HepG2 (cell line): Measurements from ENCODE around the gene GRID1. TPM values are rescaled to one million over a fixed set of nuclear protein-coding genes. Genes with fewer than 3 reads are reported as not detected.

ENCODE experiments used
- ATAC-seq: fragments of 200-7000 bp; cut with Tn5 transposase; 3 replicates; pipeline ENCODE4 v1.9.1; 2020; ENCODE audit warnings: mild to moderate bottlenecking, moderate library complexity
- BruUV-seq: library from RNA; stranded (reverse); fragments of 400-500 nt; replicated peaks from 2 replicates; lab custom pipeline; 2021; lab: Mats Ljungman, UMichigan
- CTCF ChIA-PET: fragments of 300-600 bp; formaldehyde crosslinking; extraction: SDS; loops from one replicate; lab custom pipeline; 2021; ENCODE audit warnings: low total read pairs, inconsistent platforms, low intra/inter-chr PET ratio; lab: Yijun Ruan, JAX
- POLR2A ChIA-PET: fragments of 350-600 bp; sonication (Branson Sonifier 250); formaldehyde crosslinking; loops from one replicate; lab custom pipeline; 2020; ENCODE audit warnings: antibody characterized with exemption, inconsistent platforms; lab: Yijun Ruan, JAX
- DNase-seq: peaks from one replicate; pipeline ENCODE4 v3.0.0-alpha.2; 2015; ENCODE audit warnings: low spot score
- FAIRE-seq: peaks from 3 replicates; lab custom pipeline; 2011; peaks lifted over from hg19 to GRCh38; lab: Jason Lieb, UNC
- H2AFZ ChIP-seq: one replicate; pipeline ENCODE4 v1.6.1; 2011; ENCODE audit warnings: low read length, inconsistent platforms
- H3K27ac ChIP-seq: fragments of 300-600 bp; 3 replicates; pipeline ENCODE4 v1.8.0; 2011; ENCODE audit warnings: mixed run types, mild to moderate bottlenecking, mixed read lengths, low read length, inconsistent platforms; ENCODE audit not compliant: insufficient read depth; ENCODE audit errors: extremely low read length
- H3K27me3 ChIP-seq, 2 experiments: fragments of 200-600 bp in 1 of 2; 2 replicates in 1 of 2; 3 replicates in 1 of 2; pipeline versions ENCODE4 v1.6.0 to v1.8.0; 2011; ENCODE audit warnings: low read length in 2 of 2, mild to moderate bottlenecking in 2 of 2, moderate library complexity in 2 of 2, inconsistent platforms in 1 of 2; ENCODE audit not compliant: insufficient read depth in 2 of 2, control insufficient read depth in 1 of 2
- H3K36me3 ChIP-seq, 2 experiments: fragments of 200-600 bp in 1 of 2; replicated peaks in 1 of 2; 2 replicates in 1 of 2; 3 replicates in 1 of 2; pipeline versions ENCODE4 v1.5.1 to v1.8.0; 2011; ENCODE audit warnings: low read length in 2 of 2, inconsistent platforms in 1 of 2; ENCODE audit not compliant: insufficient read depth in 2 of 2, control insufficient read depth in 1 of 2
- H3K4me1 ChIP-seq: 2 replicates; pipeline ENCODE4 v1.5.1; 2012; ENCODE audit warnings: low read length, inconsistent platforms; ENCODE audit not compliant: insufficient read depth
- H3K4me2 ChIP-seq: 2 replicates; pipeline ENCODE4 v1.6.0; 2011; ENCODE audit warnings: low read depth, low read length, inconsistent platforms
- H3K4me3 ChIP-seq, 3 experiments: fragments of 200-600 bp in 1 of 3; sonication (generic), shearing (Covaris generic) in 1 of 3; replicated peaks in 1 of 3; 2 replicates each; pipeline ENCODE4 v1.5.1; 2011 to 2016; ENCODE audit warnings: low read length in 3 of 3, inconsistent platforms in 2 of 3, low read depth in 2 of 3, mild to moderate bottlenecking in 2 of 3, control low read depth in 1 of 3, mixed read lengths in 1 of 3; ENCODE audit not compliant: insufficient read depth in 1 of 3
- H3K79me2 ChIP-seq: one replicate; pipeline ENCODE4 v1.6.1; 2011; ENCODE audit warnings: low read length, inconsistent platforms; ENCODE audit not compliant: insufficient read depth
- H3K9ac ChIP-seq: 2 replicates; pipeline ENCODE4 v1.6.0; 2011; ENCODE audit warnings: mild to moderate bottlenecking, low read depth, low read length, inconsistent platforms; ENCODE audit not compliant: insufficient read depth
- H3K9me3 ChIP-seq: 2 replicates; pipeline ENCODE4 v1.5.1; 2012; ENCODE audit warnings: mild to moderate bottlenecking, low read length
- H4K20me1 ChIP-seq: 2 replicates; pipeline ENCODE4 v1.6.0; 2011; ENCODE audit warnings: inconsistent platforms, mild to moderate bottlenecking, low read length, moderate library complexity; ENCODE audit not compliant: insufficient read depth
- JUND ChIP-seq: sonication (generic); formaldehyde crosslinking; IDR thresholded peaks from 2 replicates; pipeline ENCODE4 v1.8.0; 2022; ENCODE audit warnings: mild to moderate bottlenecking, missing genetic modification reagents
- MAF1 ChIP-seq: sonication (generic); formaldehyde crosslinking; IDR thresholded peaks from 2 replicates; pipeline ENCODE4 v1.5.0; 2020; ENCODE audit warnings: missing genetic modification reagents, borderline replicate concordance
- MAFF ChIP-seq: IDR thresholded peaks from 2 replicates; pipeline ENCODE4 v1.6.1; 2011; ENCODE audit warnings: low read depth, low read length, improper control_type of control experiment
- MEF2D ChIP-seq: sonication (generic); formaldehyde crosslinking; IDR thresholded peaks from 2 replicates; pipeline ENCODE4 v1.5.1; 2020; ENCODE audit warnings: mild to moderate bottlenecking, missing genetic modification reagents
- RBM22 ChIP-seq: fragments of 200-400 bp; formaldehyde crosslinking; optimal IDR thresholded peaks from 2 replicates; pipeline ENCODE3; 2017; ENCODE audit warnings: mild to moderate bottlenecking, low read length, moderate library complexity
- TRIM24 ChIP-seq: sonication (generic); formaldehyde crosslinking; IDR thresholded peaks from 2 replicates; pipeline ENCODE4 v1.8.0; 2022; ENCODE audit warnings: mild to moderate bottlenecking, missing genetic modification reagents
- ZNF180 ChIP-seq: sonication (generic); formaldehyde crosslinking; IDR thresholded peaks from 2 replicates; pipeline ENCODE4 v1.4.0; 2020; ENCODE audit warnings: low read depth, missing genetic modification reagents, borderline replicate concordance
- ZSCAN9 ChIP-seq: IDR thresholded peaks from 2 replicates; pipeline ENCODE4 v1.6.1; 2016; ENCODE audit warnings: borderline replicate concordance
- WGBS: methylation state at CpG from one replicate; pipeline ENCODE4 v1.1.6; 2017; ENCODE audit warnings: low lambda C conversion rate; 5-methylcytosine and 5-hydroxymethylcytosine counted together
- in situ Hi-C: cut with HindIII; loops from 2 replicates; pipeline ENCODE4 v1.10.0; 2017; ENCODE audit warnings: low pct_unique_long_range_greater_than_20kb; ENCODE audit not compliant: extremely low pct_ligation_motif_present
- intact Hi-C: fragments of 100-400 bp; cut with micrococcal nuclease; formaldehyde crosslinking; loops from one replicate; pipeline ENCODE4 v1.10.0; 2022; ENCODE audit not compliant: unreplicated experiment
- polyA plus RNA-seq, 8 experiments: library from polyadenylated mRNA; depleted of rRNA in 3 of 8; stranded (reverse) in 7 of 8; unstranded in 1 of 8; fragments of >200 nt; fragmentation: Illumina TruSeq in 4 of 8; extraction: Trizol in 4 of 8; gene quantifications; 2 replicates each; pipeline versions ENCODE4 v1.2.1 to v1.2.3, GENCODE V29; 2011 to 2016; ENCODE audit warnings: low read depth in 4 of 8, missing spikeins in 1 of 8, mixed read lengths in 1 of 8; ENCODE audit not compliant: insufficient read depth in 1 of 8
- total RNA-seq, 5 experiments: library from RNA; depleted of rRNA; stranded (reverse); fragments of >200 nt; fragmentation: Illumina TruSeq; extraction: Trizol; gene quantifications; 2 replicates each; pipeline ENCODE4 v1.2.3, GENCODE V29; 2016; ENCODE audit warnings: low read depth in 1 of 5
- TF ChIP-seq, protein P1 (sequence below): sonication (generic); formaldehyde crosslinking; IDR thresholded peaks from 2 replicates; pipeline ENCODE4 v1.4.0; 2020; ENCODE audit warnings: mild to moderate bottlenecking, missing genetic modification reagents
- TF ChIP-seq, protein P2 (sequence below): sonication (generic); formaldehyde crosslinking; IDR thresholded peaks from 2 replicates; pipeline ENCODE4 v1.4.0; 2020; ENCODE audit warnings: missing genetic modification reagents
- TF ChIP-seq, protein P3 (sequence below): IDR thresholded peaks from 2 replicates; pipeline ENCODE4 v1.6.1; 2016; ENCODE audit warnings: low read depth
- TF ChIP-seq, protein P4 (sequence below): IDR thresholded peaks from 2 replicates; pipeline ENCODE4 v1.6.1; 2016; ENCODE audit warnings: mild to moderate bottlenecking
- TF ChIP-seq, protein P5 (sequence below): IDR thresholded peaks from 2 replicates; pipeline ENCODE4 v1.6.1; 2016; ENCODE audit warnings: low read depth, borderline replicate concordance

The GRID1 gene
- total and polyA plus RNA-seq, 2 of the 13 experiments (the other 11 are each of a cell fraction or from before 2014, with no cell fraction given) = 0.05 TPM; not detected in 1

DNA sequence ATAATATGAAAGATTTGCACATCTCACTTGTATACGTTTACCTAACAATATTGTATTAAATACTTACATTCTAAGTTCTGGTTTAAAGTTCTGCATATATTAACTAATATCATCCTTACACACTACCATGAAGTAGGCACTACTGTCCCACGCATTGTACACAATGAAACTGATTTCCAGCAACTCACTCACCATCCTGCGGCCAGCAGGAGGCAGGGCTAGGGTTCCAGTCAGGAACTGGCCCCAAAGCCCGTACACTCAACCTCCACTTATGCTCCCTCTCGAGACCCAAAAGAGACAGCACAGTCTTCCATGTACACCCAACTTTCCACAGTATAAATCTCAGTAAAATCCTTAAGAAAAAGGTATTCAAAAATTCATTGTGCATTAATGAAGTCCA is 41.4 kb downstream of the GRID1 start:
- Histone ChIP-seq H3K36me3 (no peaks in the 10 kb centered on the region), H3K79me2 (no peaks in the 10 kb centered on the region), H4K20me1 (no peaks in the 10 kb centered on the region), H3K4me1 (no peaks in the 10 kb centered on the region), H3K4me3 (no peak overlapping the region), H2AFZ (no peak overlapping the region), H3K9me3 (no peaks in the 10 kb centered on the region), H3K27ac (no peak overlapping the region), H3K4me2 (no peak overlapping the region), H3K27me3 (peaks cover 3 to 19% of the 10 kb centered on the region in 2 experiments; a peak in 4 of 5 replicates), H3K9ac (no peak overlapping the region)
- DNase-seq (no peak), FAIRE-seq (no peak), ATAC-seq (peak; percentile 51; the same call in 1 of the 3 replicates)
- ChIA-PET CTCF (no interaction called here), POLR2A (no interaction called here)
- intact Hi-C loops (no loop called here), in situ Hi-C loops (no loop called here)
- 18% methylated on average over 5 of the region's 5 CpGs for WGBS
- BruUV-seq = no TSS peak
- TF ChIP-seq MAF1 (CRISPR knock-in tag) = no peak
- no peak for TF ChIP-seq ZSCAN9 (CRISPR knock-in tag)
- TF ChIP-seq TRIM24 = no peak
- TF ChIP-seq, protein P1, sequence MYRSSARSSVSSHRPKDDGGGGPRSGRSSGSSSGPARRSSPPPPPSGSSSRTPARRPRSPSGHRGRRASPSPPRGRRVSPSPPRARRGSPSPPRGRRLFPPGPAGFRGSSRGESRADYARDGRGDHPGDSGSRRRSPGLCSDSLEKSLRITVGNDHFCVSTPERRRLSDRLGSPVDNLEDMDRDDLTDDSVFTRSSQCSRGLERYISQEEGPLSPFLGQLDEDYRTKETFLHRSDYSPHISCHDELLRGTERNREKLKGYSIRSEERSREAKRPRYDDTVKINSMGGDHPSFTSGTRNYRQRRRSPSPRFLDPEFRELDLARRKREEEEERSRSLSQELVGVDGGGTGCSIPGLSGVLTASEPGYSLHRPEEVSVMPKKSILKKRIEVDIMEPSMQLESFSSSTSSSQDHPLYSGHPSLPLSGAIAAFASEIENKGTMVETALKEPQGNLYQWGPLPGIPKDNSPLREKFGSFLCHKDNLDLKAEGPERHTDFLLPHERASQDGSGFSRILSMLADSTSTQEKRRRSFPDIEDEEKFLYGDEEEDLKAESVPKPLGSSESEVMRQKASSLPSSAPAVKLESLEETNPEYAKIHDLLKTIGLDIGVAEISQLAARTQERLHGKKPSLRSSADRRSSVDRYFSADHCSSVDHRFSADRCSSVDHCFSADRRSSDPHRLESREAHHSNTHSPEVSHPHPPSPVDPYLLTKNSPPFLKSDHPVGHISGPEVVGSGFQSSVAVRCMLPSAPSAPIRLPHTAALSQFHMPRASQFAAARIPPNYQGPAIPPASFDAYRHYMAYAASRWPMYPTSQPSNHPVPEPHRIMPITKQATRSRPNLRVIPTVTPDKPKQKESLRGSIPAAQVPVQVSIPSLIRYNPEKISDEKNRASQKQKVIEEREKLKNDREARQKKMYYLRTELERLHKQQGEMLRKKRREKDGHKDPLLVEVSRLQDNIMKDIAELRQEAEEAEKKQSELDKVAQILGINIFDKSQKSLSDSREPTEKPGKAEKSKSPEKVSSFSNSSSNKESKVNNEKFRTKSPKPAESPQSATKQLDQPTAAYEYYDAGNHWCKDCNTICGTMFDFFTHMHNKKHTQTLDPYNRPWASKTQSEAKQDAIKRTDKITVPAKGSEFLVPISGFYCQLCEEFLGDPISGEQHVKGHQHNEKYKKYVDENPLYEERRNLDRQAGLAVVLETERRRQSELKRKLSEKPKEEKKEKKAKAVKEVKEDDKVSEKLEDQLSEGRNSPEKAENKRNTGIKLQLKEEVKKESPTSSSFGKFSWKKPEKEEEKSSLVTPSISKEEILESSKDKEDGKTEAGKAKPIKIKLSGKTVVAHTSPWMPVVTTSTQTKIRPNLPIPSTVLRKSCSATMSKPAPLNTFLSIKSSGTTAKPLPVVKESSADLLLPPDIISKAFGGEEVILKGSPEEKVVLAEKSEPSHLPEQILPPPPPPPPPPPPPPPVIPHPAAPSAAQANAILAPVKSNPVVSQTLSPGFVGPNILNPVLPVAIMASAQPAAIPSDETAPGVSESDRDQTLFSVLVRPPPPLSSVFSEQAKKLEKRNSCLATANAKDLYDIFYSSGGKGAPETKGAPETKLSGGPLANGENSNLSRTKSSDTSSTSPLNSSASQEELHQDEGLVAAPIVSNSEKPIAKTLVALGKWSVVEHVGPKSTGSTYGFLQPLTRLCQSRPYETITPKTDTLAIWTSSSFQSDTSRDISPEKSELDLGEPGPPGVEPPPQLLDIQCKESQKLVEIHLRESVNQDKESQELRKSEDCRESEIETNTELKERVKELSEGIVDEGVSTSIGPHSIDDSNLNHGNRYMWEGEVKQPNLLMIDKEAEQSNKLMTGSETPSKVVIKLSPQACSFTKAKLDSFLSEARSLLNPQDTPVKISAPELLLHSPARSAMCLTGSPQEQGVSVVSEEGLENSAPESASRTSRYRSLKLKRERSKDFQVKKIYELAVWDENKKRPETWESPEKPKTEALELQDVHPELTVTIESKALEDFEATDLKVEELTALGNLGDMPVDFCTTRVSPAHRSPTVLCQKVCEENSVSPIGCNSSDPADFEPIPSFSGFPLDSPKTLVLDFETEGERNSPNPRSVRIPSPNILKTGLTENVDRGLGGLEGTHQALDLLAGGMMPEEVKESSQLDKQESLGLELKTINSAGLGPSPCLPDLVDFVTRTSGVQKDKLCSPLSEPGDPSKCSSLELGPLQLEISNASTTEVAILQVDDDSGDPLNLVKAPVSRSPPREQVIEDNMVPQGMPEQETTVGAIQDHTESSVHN (CRISPR knock-in tag) = no peak
- TF ChIP-seq, protein P2, sequence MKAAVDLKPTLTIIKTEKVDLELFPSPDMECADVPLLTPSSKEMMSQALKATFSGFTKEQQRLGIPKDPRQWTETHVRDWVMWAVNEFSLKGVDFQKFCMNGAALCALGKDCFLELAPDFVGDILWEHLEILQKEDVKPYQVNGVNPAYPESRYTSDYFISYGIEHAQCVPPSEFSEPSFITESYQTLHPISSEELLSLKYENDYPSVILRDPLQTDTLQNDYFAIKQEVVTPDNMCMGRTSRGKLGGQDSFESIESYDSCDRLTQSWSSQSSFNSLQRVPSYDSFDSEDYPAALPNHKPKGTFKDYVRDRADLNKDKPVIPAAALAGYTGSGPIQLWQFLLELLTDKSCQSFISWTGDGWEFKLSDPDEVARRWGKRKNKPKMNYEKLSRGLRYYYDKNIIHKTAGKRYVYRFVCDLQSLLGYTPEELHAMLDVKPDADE (CRISPR knock-in tag) = no peak
- TF ChIP-seq, protein P3, sequence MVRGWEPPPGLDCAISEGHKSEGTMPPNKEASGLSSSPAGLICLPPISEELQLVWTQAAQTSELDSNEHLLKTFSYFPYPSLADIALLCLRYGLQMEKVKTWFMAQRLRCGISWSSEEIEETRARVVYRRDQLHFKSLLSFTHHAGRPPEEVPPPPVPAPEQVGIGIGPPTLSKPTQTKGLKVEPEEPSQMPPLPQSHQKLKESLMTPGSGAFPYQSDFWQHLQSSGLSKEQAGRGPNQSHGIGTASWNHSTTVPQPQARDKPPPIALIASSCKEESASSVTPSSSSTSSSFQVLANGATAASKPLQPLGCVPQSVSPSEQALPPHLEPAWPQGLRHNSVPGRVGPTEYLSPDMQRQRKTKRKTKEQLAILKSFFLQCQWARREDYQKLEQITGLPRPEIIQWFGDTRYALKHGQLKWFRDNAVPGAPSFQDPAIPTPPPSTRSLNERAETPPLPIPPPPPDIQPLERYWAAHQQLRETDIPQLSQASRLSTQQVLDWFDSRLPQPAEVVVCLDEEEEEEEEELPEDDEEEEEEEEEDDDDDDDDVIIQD (CRISPR knock-in tag) = no peak
- TF ChIP-seq, protein P4, sequence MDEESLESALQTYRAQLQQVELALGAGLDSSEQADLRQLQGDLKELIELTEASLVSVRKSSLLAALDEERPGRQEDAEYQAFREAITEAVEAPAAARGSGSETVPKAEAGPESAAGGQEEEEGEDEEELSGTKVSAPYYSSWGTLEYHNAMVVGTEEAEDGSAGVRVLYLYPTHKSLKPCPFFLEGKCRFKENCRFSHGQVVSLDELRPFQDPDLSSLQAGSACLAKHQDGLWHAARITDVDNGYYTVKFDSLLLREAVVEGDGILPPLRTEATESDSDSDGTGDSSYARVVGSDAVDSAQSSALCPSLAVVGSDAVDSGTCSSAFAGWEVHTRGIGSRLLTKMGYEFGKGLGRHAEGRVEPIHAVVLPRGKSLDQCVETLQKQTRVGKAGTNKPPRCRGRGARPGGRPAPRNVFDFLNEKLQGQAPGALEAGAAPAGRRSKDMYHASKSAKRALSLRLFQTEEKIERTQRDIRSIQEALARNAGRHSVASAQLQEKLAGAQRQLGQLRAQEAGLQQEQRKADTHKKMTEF (CRISPR knock-in tag) = no peak
- TF ChIP-seq ZNF180 = no peak
- TF ChIP-seq RBM22 = no peak
- no peak for TF ChIP-seq MAFF
- no peak for TF ChIP-seq MEF2D (CRISPR knock-in tag)
- TF ChIP-seq JUND (CRISPR knock-in tag) = no peak
- TF ChIP-seq, protein P5, sequence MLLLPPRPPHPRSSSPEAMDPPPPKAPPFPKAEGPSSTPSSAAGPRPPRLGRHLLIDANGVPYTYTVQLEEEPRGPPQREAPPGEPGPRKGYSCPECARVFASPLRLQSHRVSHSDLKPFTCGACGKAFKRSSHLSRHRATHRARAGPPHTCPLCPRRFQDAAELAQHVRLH (CRISPR knock-in tag) = no peak
